HepG2 (cell line): ENCODE measurements around the gene GSTM1. TPM values are rescaled to one million over a fixed set of nuclear protein-coding genes. Genes with fewer than 3 reads are reported as not detected.

Experiments used
- CHCHD3 ChIP-seq: sonication (generic); formaldehyde crosslinking; IDR thresholded peaks from 2 replicates; pipeline ENCODE4 v1.8.0; 2022; ENCODE audit warnings: mild to moderate bottlenecking, missing genetic modification reagents, moderate library complexity
- ELF1 ChIP-seq: sonication (generic); formaldehyde crosslinking; IDR thresholded peaks from 2 replicates; pipeline ENCODE4 v1.4.0; 2020; ENCODE audit warnings: missing genetic modification reagents
- FIP1L1 ChIP-seq: fragments of 200-400 bp; formaldehyde crosslinking; IDR thresholded peaks from 2 replicates; pipeline ENCODE4 v1.6.1; 2018; ENCODE audit warnings: low read depth, mild to moderate bottlenecking, low read length, moderate library complexity, borderline replicate concordance; ENCODE audit not compliant: insufficient read depth
- GABPA ChIP-seq, 2 experiments: IDR thresholded peaks; 2 replicates each; pipeline ENCODE4 v1.6.1; 2011 to 2016; ENCODE audit warnings: low read depth in 2 of 2, low read length in 1 of 2, missing biosample characterization in 1 of 2, missing genetic modification characterization in 1 of 2
- RFX5 ChIP-seq: IDR thresholded peaks from 2 replicates; pipeline ENCODE4 v1.6.1; 2011; ENCODE audit warnings: low read depth, low read length, improper control_type of control experiment
- SIN3A ChIP-seq: IDR thresholded peaks from 2 replicates; pipeline ENCODE4 v1.6.1; 2011; ENCODE audit warnings: low read depth, mild to moderate bottlenecking, control low read depth, low read length, borderline replicate concordance
- TMF1 ChIP-seq: sonication (generic); formaldehyde crosslinking; IDR thresholded peaks from 2 replicates; pipeline ENCODE4 v1.8.1; 2022; ENCODE audit warnings: low read depth, missing genetic modification reagents
- ZBTB25 ChIP-seq: IDR thresholded peaks from 2 replicates; pipeline ENCODE4 v1.6.1; 2018; ENCODE audit warnings: missing genetic modification reagents
- ZFP62 ChIP-seq: sonication (generic); formaldehyde crosslinking; IDR thresholded peaks from 2 replicates; pipeline ENCODE4 v1.4.0; 2020; ENCODE audit warnings: missing genetic modification reagents
- ZNF326 ChIP-seq: sonication (generic); formaldehyde crosslinking; IDR thresholded peaks from 2 replicates; pipeline ENCODE4 v1.4.0; 2020; ENCODE audit warnings: missing genetic modification reagents, borderline replicate concordance
- ZNF780A ChIP-seq: sonication (generic); formaldehyde crosslinking; IDR thresholded peaks from 2 replicates; pipeline ENCODE4 v1.8.0; 2022; ENCODE audit warnings: mild to moderate bottlenecking, missing genetic modification reagents, moderate library complexity
- ZNF784 ChIP-seq: sonication (generic); formaldehyde crosslinking; IDR thresholded peaks from 2 replicates; pipeline ENCODE4 v1.5.1; 2020; ENCODE audit warnings: missing genetic modification reagents, mild to moderate bottlenecking, borderline replicate concordance
- ZSCAN22 ChIP-seq: sonication (generic); formaldehyde crosslinking; IDR thresholded peaks from 2 replicates; pipeline ENCODE4 v1.4.0; 2020; ENCODE audit warnings: mild to moderate bottlenecking, missing genetic modification reagents
- ZSCAN30 ChIP-seq: sonication (generic); formaldehyde crosslinking; IDR thresholded peaks from 2 replicates; pipeline ENCODE4 v1.5.0; 2020; ENCODE audit warnings: mild to moderate bottlenecking, missing genetic modification reagents
- polyA plus RNA-seq, 8 experiments: library from polyadenylated mRNA; depleted of rRNA in 3 of 8; stranded (reverse) in 7 of 8; unstranded in 1 of 8; fragments of >200 nt; fragmentation: Illumina TruSeq in 4 of 8; extraction: Trizol in 4 of 8; gene quantifications; 2 replicates each; pipeline versions ENCODE4 v1.2.1 to v1.2.3, GENCODE V29; 2011 to 2016; ENCODE audit warnings: low read depth in 4 of 8, missing spikeins in 1 of 8, mixed read lengths in 1 of 8; ENCODE audit not compliant: insufficient read depth in 1 of 8
- total RNA-seq, 5 experiments: library from RNA; depleted of rRNA; stranded (reverse); fragments of >200 nt; fragmentation: Illumina TruSeq; extraction: Trizol; gene quantifications; 2 replicates each; pipeline ENCODE4 v1.2.3, GENCODE V29; 2016; ENCODE audit warnings: low read depth in 1 of 5
- TF ChIP-seq, protein P1 (sequence below): sonication (generic); formaldehyde crosslinking; IDR thresholded peaks from 2 replicates; pipeline ENCODE4 v1.4.0; 2020; ENCODE audit warnings: mild to moderate bottlenecking, missing genetic modification reagents
- TF ChIP-seq, protein P2 (sequence below): sonication (generic); formaldehyde crosslinking; IDR thresholded peaks from 2 replicates; pipeline ENCODE4 v1.8.0; 2022; ENCODE audit warnings: mild to moderate bottlenecking, missing genetic modification reagents; ENCODE audit not compliant: insufficient replicate concordance

Gene GSTM1
- total and polyA plus RNA-seq, 2 of the 13 experiments (the other 11 are each of a cell fraction or from before 2014, with no cell fraction given) = 0.42 TPM; not detected in 1

- TF ChIP-seq ZNF784 = peak; percentile 67; the same call in 1 of the 2 replicates
- no peak for TF ChIP-seq FIP1L1
- TF ChIP-seq ZSCAN22 (CRISPR knock-in tag) = peak; percentile 60; the same call in 1 of the 2 replicates
- no peak for TF ChIP-seq ZNF326 (CRISPR knock-in tag)
- TF ChIP-seq GABPA (IDR thresholded peaks at IDR 0.05; ENCODE audit: low read depth, low read length) = no peak
- TF ChIP-seq GABPA (CRISPR knock-in tag; IDR thresholded peaks at IDR 0.05; ENCODE audit: low read depth) = peak; percentile 62
- TF ChIP-seq RFX5 = no peak
- TF ChIP-seq ELF1 = peak; percentile 77
- TF ChIP-seq, protein P1, sequence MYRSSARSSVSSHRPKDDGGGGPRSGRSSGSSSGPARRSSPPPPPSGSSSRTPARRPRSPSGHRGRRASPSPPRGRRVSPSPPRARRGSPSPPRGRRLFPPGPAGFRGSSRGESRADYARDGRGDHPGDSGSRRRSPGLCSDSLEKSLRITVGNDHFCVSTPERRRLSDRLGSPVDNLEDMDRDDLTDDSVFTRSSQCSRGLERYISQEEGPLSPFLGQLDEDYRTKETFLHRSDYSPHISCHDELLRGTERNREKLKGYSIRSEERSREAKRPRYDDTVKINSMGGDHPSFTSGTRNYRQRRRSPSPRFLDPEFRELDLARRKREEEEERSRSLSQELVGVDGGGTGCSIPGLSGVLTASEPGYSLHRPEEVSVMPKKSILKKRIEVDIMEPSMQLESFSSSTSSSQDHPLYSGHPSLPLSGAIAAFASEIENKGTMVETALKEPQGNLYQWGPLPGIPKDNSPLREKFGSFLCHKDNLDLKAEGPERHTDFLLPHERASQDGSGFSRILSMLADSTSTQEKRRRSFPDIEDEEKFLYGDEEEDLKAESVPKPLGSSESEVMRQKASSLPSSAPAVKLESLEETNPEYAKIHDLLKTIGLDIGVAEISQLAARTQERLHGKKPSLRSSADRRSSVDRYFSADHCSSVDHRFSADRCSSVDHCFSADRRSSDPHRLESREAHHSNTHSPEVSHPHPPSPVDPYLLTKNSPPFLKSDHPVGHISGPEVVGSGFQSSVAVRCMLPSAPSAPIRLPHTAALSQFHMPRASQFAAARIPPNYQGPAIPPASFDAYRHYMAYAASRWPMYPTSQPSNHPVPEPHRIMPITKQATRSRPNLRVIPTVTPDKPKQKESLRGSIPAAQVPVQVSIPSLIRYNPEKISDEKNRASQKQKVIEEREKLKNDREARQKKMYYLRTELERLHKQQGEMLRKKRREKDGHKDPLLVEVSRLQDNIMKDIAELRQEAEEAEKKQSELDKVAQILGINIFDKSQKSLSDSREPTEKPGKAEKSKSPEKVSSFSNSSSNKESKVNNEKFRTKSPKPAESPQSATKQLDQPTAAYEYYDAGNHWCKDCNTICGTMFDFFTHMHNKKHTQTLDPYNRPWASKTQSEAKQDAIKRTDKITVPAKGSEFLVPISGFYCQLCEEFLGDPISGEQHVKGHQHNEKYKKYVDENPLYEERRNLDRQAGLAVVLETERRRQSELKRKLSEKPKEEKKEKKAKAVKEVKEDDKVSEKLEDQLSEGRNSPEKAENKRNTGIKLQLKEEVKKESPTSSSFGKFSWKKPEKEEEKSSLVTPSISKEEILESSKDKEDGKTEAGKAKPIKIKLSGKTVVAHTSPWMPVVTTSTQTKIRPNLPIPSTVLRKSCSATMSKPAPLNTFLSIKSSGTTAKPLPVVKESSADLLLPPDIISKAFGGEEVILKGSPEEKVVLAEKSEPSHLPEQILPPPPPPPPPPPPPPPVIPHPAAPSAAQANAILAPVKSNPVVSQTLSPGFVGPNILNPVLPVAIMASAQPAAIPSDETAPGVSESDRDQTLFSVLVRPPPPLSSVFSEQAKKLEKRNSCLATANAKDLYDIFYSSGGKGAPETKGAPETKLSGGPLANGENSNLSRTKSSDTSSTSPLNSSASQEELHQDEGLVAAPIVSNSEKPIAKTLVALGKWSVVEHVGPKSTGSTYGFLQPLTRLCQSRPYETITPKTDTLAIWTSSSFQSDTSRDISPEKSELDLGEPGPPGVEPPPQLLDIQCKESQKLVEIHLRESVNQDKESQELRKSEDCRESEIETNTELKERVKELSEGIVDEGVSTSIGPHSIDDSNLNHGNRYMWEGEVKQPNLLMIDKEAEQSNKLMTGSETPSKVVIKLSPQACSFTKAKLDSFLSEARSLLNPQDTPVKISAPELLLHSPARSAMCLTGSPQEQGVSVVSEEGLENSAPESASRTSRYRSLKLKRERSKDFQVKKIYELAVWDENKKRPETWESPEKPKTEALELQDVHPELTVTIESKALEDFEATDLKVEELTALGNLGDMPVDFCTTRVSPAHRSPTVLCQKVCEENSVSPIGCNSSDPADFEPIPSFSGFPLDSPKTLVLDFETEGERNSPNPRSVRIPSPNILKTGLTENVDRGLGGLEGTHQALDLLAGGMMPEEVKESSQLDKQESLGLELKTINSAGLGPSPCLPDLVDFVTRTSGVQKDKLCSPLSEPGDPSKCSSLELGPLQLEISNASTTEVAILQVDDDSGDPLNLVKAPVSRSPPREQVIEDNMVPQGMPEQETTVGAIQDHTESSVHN (CRISPR knock-in tag) = no peak
- peak; percentile 46; the same call in 1 of the 2 replicates for TF ChIP-seq ZNF780A (CRISPR knock-in tag)
- TF ChIP-seq ZFP62 = no peak
- TF ChIP-seq, protein P2, sequence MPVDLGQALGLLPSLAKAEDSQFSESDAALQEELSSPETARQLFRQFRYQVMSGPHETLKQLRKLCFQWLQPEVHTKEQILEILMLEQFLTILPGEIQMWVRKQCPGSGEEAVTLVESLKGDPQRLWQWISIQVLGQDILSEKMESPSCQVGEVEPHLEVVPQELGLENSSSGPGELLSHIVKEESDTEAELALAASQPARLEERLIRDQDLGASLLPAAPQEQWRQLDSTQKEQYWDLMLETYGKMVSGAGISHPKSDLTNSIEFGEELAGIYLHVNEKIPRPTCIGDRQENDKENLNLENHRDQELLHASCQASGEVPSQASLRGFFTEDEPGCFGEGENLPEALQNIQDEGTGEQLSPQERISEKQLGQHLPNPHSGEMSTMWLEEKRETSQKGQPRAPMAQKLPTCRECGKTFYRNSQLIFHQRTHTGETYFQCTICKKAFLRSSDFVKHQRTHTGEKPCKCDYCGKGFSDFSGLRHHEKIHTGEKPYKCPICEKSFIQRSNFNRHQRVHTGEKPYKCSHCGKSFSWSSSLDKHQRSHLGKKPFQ (CRISPR knock-in tag) = peak; percentile 20
- peak; percentile 57; the same call in 1 of the 2 replicates for TF ChIP-seq TMF1 (CRISPR knock-in tag)
- no peak for TF ChIP-seq CHCHD3 (CRISPR knock-in tag)
- no peak for TF ChIP-seq ZSCAN30 (CRISPR knock-in tag)
- TF ChIP-seq ZBTB25 = no peak
- peak; percentile 57; the same call in 1 of the 2 replicates for TF ChIP-seq SIN3A
Measured at GRCh38 chr1:109655615-109656519, 31.8 kb upstream of the GSTM1 start, which contains the start of gene GSTM4 (continued).
